ENCODE data around the gene MAST1.
A peak's percentile ranks its signal among the peaks of the same experiment; 100 is the strongest.

Gene MAST1

GRCh38 chr19:12847159-12848139 is 9.1 kb downstream of the MAST1 start:
- Histone ChIP-seq H3K9me2 (replicated peaks; ENCODE audit: low read depth, low read length) (no peaks in the 10 kb centered on the region), H3K4me3 (ENCODE audit: low read length, poor library complexity, severe bottlenecking) (no peak overlapping the region), H3K9me3 (ENCODE audit: insufficient read depth, low read depth, low read length) (no peaks in the 10 kb centered on the region), H3K36me3 (ENCODE audit: insufficient read depth, low read length) (no peaks in the 10 kb centered on the region), H3F3A (ENCODE audit: low read depth) (no peaks in the 10 kb centered on the region), H3K9ac (ENCODE audit: low read depth, low read length, poor library complexity, severe bottlenecking) (no peak overlapping the region), H3K79me2 (ENCODE audit: insufficient read depth, low read length) (no peaks in the 10 kb centered on the region), H4K20me1 (ENCODE audit: insufficient read depth, low read length, poor library complexity, severe bottlenecking) (peaks cover 11% of the 10 kb centered on the region), H2AFZ (ENCODE audit: low read length) (peak overlapping the region; percentile 17; the same call in 1 of the 2 replicates), H3K4me1 (ENCODE audit: insufficient read depth, low read length, poor library complexity, severe bottlenecking) (no peaks in the 10 kb centered on the region), H3K27me3 (ENCODE audit: insufficient read depth, low read length, poor library complexity, severe bottlenecking) (no peaks in the 10 kb centered on the region), H3K4me2 (ENCODE audit: low read depth, low read length, poor library complexity, severe bottlenecking) (peak overlapping the region; percentile 47)
- TF ChIP-seq CTCF (conservative IDR thresholded peaks at IDR 0.05; ENCODE audit: low read length) (peak; percentile 91), EZH2phosphoT487 (IDR thresholded peaks at IDR 0.05; ENCODE audit: borderline replicate concordance) (no peak)

- Histone ChIP-seq H3K4me2 (ENCODE audit: low read depth, low read length, poor library complexity, severe bottlenecking) (no peak overlapping the region), H3K4me3 (ENCODE audit: low read length, poor library complexity, severe bottlenecking) (no peak overlapping the region), H3K27me3 (ENCODE audit: insufficient read depth, low read length, poor library complexity, severe bottlenecking) (no peaks in the 10 kb centered on the region), H3F3A (ENCODE audit: low read depth) (no peaks in the 10 kb centered on the region), H3K36me3 (ENCODE audit: insufficient read depth, low read length) (no peaks in the 10 kb centered on the region), H2AFZ (ENCODE audit: low read length) (no peak overlapping the region), H3K79me2 (ENCODE audit: insufficient read depth, low read length) (no peaks in the 10 kb centered on the region), H3K9ac (ENCODE audit: low read depth, low read length, poor library complexity, severe bottlenecking) (no peak overlapping the region), H3K9me3 (ENCODE audit: insufficient read depth, low read depth, low read length) (no peaks in the 10 kb centered on the region), H3K4me1 (ENCODE audit: insufficient read depth, low read length, poor library complexity, severe bottlenecking) (no peaks in the 10 kb centered on the region), H4K20me1 (ENCODE audit: insufficient read depth, low read length, poor library complexity, severe bottlenecking) (no peaks in the 10 kb centered on the region), H3K9me2 (replicated peaks; ENCODE audit: low read depth, low read length) (no peaks in the 10 kb centered on the region)
- TF ChIP-seq CTCF (conservative IDR thresholded peaks at IDR 0.05; ENCODE audit: low read length) (no peak), EZH2phosphoT487 (IDR thresholded peaks at IDR 0.05; ENCODE audit: borderline replicate concordance) (no peak)
Observed at GRCh38 chr19:12856653-12857052, 18.3 kb downstream of the MAST1 start.

GRCh38 chr19:12858041-12858928 is 20.0 kb downstream of the MAST1 start:
- no peaks in the 10 kb centered on the region for H3K4me1 ChIP-seq (ENCODE audit: insufficient read depth, low read length, poor library complexity, severe bottlenecking)
- H4K20me1 ChIP-seq (ENCODE audit: insufficient read depth, low read length, poor library complexity, severe bottlenecking) = no peaks in the 10 kb centered on the region
- no peaks in the 10 kb centered on the region for H3F3A ChIP-seq (ENCODE audit: low read depth)
- no peak overlapping the region for H3K4me2 ChIP-seq (ENCODE audit: low read depth, low read length, poor library complexity, severe bottlenecking)
- H2AFZ ChIP-seq (ENCODE audit: low read length) = no peak overlapping the region
- H3K27me3 ChIP-seq (ENCODE audit: insufficient read depth, low read length, poor library complexity, severe bottlenecking) = no peaks in the 10 kb centered on the region
- no peaks in the 10 kb centered on the region for H3K9me2 ChIP-seq (replicated peaks; ENCODE audit: low read depth, low read length)
- H3K9me3 ChIP-seq (ENCODE audit: insufficient read depth, low read depth, low read length) = no peaks in the 10 kb centered on the region
- H3K36me3 ChIP-seq (ENCODE audit: insufficient read depth, low read length) = no peaks in the 10 kb centered on the region
- no peak overlapping the region for H3K4me3 ChIP-seq (ENCODE audit: low read length, poor library complexity, severe bottlenecking)
- no peaks in the 10 kb centered on the region for H3K79me2 ChIP-seq (ENCODE audit: insufficient read depth, low read length)
- TF ChIP-seq EZH2phosphoT487 (IDR thresholded peaks at IDR 0.05; ENCODE audit: borderline replicate concordance) (no peak), CTCF (conservative IDR thresholded peaks at IDR 0.05; ENCODE audit: low read length) (no peak)
- no peak overlapping the region for H3K9ac ChIP-seq (ENCODE audit: low read depth, low read length, poor library complexity, severe bottlenecking)
